WERI-Rb-1 (cell line): ENCODE data around the gene UCN.

Experiments
- DNase-seq: peaks from one replicate; pipeline ENCODE4 v3.0.0-alpha.2; 2020
- H3K27ac ChIP-seq: fragments of 250-450 bp; sonication (Bioruptor Pico); 2 replicates; pipeline ENCODE4 v1.5.1; 2020; ENCODE audit warnings: mild to moderate bottlenecking, moderate library complexity
- H3K27me3 ChIP-seq: fragments of 250-450 bp; sonication (Bioruptor Pico); 2 replicates; pipeline ENCODE4 v1.5.1; 2021; ENCODE audit warnings: mild to moderate bottlenecking, low read depth, moderate library complexity; ENCODE audit not compliant: insufficient read depth, severe bottlenecking
- H3K36me3 ChIP-seq: fragments of 250-450 bp; sonication (Bioruptor Pico); 2 replicates; pipeline ENCODE4 v1.5.1; 2020; ENCODE audit warnings: mild to moderate bottlenecking, moderate library complexity
- H3K4me3 ChIP-seq: 2 replicates; pipeline ENCODE4 v1.5.1; 2011; ENCODE audit warnings: low read depth, mild to moderate bottlenecking, control low read depth, low read length
- H3K9me3 ChIP-seq: fragments of 250-450 bp; sonication (Bioruptor Pico); 2 replicates; pipeline ENCODE4 v1.5.1; 2021; ENCODE audit warnings: mild to moderate bottlenecking, moderate library complexity; ENCODE audit not compliant: severe bottlenecking
- CTCF ChIP-seq: IDR thresholded peaks from 2 replicates; pipeline ENCODE4 v1.5.1; 2011; ENCODE audit warnings: low read depth, mild to moderate bottlenecking, control low read depth, inconsistent platforms, low read length

UCN gene

GRCh38 chr2:27296481-27296880 lies 11.8 kb downstream of the UCN start:
- Histone ChIP-seq H3K27me3 (no peaks in the 10 kb centered on the region), H3K9me3 (no peaks in the 10 kb centered on the region), H3K4me3 (no peak overlapping the region), H3K27ac (no peak overlapping the region), H3K36me3 (no peaks in the 10 kb centered on the region)
- no peak for DNase-seq
- TF ChIP-seq CTCF: no peak

DNA sequence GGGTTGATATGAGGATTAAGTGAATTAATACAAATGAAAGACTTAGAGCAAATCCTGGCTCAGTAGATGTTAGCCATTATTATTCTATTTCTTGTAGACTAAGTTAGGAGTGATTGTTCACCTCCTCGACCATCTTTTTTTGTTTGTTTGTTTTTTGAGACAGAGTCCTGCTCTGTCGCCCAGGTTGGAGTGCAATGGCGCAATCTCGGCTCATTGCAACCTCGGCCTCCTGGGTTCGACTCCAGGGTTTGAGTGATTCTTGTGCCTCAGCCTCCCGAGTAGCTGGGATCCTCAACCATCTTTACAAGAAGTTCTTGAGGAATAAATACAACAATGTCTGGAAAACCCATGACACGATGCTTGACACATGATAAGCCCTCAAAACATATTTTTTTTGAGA lies 13.3 kb downstream of the UCN start:
- Histone ChIP-seq H3K27ac (no peak overlapping the region), H3K4me3 (no peak overlapping the region), H3K27me3 (no peaks in the 10 kb centered on the region), H3K9me3 (no peaks in the 10 kb centered on the region), H3K36me3 (no peaks in the 10 kb centered on the region)
- TF ChIP-seq CTCF: no peak
- DNase-seq: no peak

DNA sequence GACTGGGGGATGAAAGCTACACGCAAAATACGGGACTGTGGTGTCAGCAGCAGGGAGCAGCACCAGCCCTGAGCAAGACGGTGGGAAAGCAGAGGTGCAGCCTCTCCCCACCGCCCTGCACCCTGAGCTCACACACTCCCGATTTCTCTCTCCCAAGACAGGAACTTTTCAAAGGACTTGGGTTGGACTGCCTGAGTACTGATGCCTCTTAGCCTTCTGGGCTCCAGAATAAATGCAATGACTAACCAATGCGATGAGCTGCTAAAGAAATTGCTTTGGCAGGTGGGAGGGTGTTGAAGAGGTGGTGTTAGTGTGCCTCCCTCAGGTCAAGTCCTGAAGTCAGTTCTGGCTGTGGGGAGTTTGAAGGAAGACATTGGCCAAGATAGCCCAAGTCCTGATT lies 16.4 kb downstream of the UCN start:
- no peaks in the 10 kb centered on the region for H3K36me3 ChIP-seq
- peak; percentile 57 for DNase-seq
- TF ChIP-seq CTCF: peak; percentile 79
- no peaks in the 10 kb centered on the region for H3K9me3 ChIP-seq
- no peak overlapping the region for H3K27ac ChIP-seq
- H3K27me3 ChIP-seq: no peaks in the 10 kb centered on the region
- no peak overlapping the region for H3K4me3 ChIP-seq

- no peaks in the 10 kb centered on the region for H3K9me3 ChIP-seq
- H3K27me3 ChIP-seq: no peaks in the 10 kb centered on the region
- no peaks in the 10 kb centered on the region for H3K36me3 ChIP-seq
- TF ChIP-seq CTCF: no peak
- no peak overlapping the region for H3K27ac ChIP-seq
- H3K4me3 ChIP-seq: no peak overlapping the region
- DNase-seq: no peak
Observed at GRCh38 chr2:27290549-27290948, 17.7 kb downstream of the UCN start.

DNA sequence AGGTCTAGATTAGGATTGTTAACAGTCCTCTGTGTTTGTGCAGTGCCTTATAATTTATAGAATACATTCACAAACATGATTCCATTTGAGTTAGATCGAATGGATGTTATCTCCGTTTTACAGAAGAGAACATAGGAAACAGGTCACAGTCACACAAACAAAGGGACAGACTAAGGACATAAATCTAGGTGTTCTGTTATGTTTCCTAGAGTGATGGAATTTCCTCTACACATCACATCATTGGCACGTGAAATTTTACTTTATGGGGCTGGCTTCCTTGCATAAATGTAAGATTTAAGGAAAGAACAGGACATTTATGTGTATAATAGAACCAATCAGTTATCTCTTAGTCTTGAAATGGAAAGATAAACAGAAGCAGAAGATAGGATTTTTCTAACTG lies 19.6 kb downstream of the UCN start:
- no peak for TF ChIP-seq CTCF
- Histone ChIP-seq H3K9me3 (no peaks in the 10 kb centered on the region), H3K36me3 (no peaks in the 10 kb centered on the region), H3K27ac (no peak overlapping the region), H3K27me3 (no peaks in the 10 kb centered on the region), H3K4me3 (no peak overlapping the region)
- DNase-seq: no peak

- Histone ChIP-seq H3K36me3 (no peaks in the 10 kb centered on the region), H3K27ac (no peak overlapping the region), H3K27me3 (no peaks in the 10 kb centered on the region), H3K4me3 (no peak overlapping the region), H3K9me3 (no peaks in the 10 kb centered on the region)
- TF ChIP-seq CTCF: no peak
- no peak for DNase-seq
Observed at GRCh38 chr2:27285481-27285880, 22.8 kb downstream of the UCN start.
